ENCODE data around the gene UFC1. TPM values are rescaled to one million over a fixed set of nuclear protein-coding genes. Genes with fewer than 3 reads are reported as not detected.

The UFC1 gene
- total RNA-seq, 2 experiments from 2014 or later: 89.9 to 92.8 TPM

- Mint-ChIP-seq H3K36me3 (peaks cover 34% of the 10 kb centered on the region), H3K9me3 (no peaks in the 10 kb centered on the region), H3K27me3 (no peaks in the 10 kb centered on the region), H3K27ac (peak overlapping the region; percentile 47), H3K4me3 (no peak overlapping the region), H3K4me1 (peaks cover 39% of the 10 kb centered on the region)
- no peak for DNase-seq
Observed at GRCh38 chr1:161172776-161173376, 19.1 kb downstream of the UFC1 start.

DNA sequence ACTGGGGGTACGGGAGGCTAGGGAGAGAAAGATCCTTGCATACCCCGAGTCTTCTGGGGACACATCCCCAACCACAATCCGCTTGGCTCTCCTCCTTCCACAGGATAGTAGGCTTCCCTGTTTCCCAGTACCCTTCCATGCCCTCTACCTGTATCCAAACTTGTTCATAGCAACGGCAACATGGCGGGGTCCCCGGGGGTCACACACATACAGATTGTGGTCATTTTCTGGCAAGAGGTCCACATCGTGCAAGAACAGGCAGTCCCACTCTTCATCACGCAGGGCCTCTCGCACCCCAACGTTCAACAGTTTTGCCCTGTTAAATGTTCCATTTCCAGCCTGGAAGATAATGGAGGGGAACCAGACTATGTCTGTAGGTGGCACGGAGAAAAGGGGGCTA is 19.9 kb downstream of the UFC1 start:
- no peak overlapping the region for H3K4me3 Mint-ChIP-seq
- H3K27ac Mint-ChIP-seq: peak overlapping the region; percentile 15
- H3K27me3 Mint-ChIP-seq: no peaks in the 10 kb centered on the region
- peaks cover 34% of the 10 kb centered on the region for H3K36me3 Mint-ChIP-seq
- H3K4me1 Mint-ChIP-seq: peaks cover 41% of the 10 kb centered on the region
- no peaks in the 10 kb centered on the region for H3K9me3 Mint-ChIP-seq
- DNase-seq: no peak

GRCh38 chr1:161174911-161175310 is 21.1 kb downstream of the UFC1 start:
- peak overlapping the region; percentile 65 for H3K27ac Mint-ChIP-seq
- H3K4me3 Mint-ChIP-seq: peak overlapping the region; percentile 4
- no peaks in the 10 kb centered on the region for H3K9me3 Mint-ChIP-seq
- no peaks in the 10 kb centered on the region for H3K27me3 Mint-ChIP-seq
- no peak for DNase-seq
- peaks cover 33% of the 10 kb centered on the region for H3K36me3 Mint-ChIP-seq
- peaks cover 41% of the 10 kb centered on the region for H3K4me1 Mint-ChIP-seq

DNA sequence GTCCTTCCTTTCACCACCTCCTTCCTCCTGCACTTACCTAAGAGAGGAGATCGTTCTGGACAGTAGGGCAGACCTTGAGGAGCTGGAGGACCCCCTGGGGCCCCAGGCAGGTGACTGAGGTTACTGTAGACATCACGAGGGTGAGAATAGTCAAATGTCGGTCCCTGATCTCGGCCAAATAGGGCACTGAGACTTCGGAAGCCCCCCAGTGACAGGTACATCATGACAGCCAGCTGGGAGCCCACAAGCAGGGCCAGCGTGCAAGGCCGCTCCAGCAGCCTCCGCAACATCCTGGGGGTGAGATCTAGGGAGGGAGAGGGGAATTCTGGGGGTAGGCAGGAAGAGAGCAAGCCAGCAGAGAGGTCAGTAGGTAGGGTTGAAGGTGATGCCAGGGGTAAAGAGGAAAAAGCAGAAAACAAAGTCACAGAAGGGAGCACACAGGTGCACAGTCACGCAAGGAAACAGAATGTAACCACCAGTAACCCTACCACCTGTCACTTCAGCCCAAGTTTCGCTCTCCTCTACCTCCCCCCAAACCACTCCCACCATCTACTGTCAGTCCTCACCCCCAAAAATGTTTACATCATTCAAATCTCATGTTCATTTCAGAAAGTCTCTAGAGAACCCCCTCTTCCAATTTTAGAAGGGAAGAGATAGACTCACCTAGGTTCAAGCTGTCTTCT is 22.1 kb downstream of the UFC1 start:
- peaks cover 49% of the 10 kb centered on the region for H3K4me1 Mint-ChIP-seq
- H3K36me3 Mint-ChIP-seq: peaks cover 33% of the 10 kb centered on the region
- H3K27me3 Mint-ChIP-seq: no peaks in the 10 kb centered on the region
- H3K9me3 Mint-ChIP-seq: no peaks in the 10 kb centered on the region
- peak overlapping the region; percentile 93 for H3K27ac Mint-ChIP-seq
- no peak for DNase-seq
- peak overlapping the region; percentile 96 for H3K4me3 Mint-ChIP-seq

- H3K36me3 Mint-ChIP-seq: peaks cover 31% of the 10 kb centered on the region
- H3K4me3 Mint-ChIP-seq: peak overlapping the region; percentile 96
- H3K9me3 Mint-ChIP-seq: no peaks in the 10 kb centered on the region
- DNase-seq: no peak
- H3K27me3 Mint-ChIP-seq: no peaks in the 10 kb centered on the region
- H3K27ac Mint-ChIP-seq: peak overlapping the region; percentile 93
- peaks cover 51% of the 10 kb centered on the region for H3K4me1 Mint-ChIP-seq
Observed at GRCh38 chr1:161176468-161177111, 22.8 kb downstream of the UFC1 start.

DNA sequence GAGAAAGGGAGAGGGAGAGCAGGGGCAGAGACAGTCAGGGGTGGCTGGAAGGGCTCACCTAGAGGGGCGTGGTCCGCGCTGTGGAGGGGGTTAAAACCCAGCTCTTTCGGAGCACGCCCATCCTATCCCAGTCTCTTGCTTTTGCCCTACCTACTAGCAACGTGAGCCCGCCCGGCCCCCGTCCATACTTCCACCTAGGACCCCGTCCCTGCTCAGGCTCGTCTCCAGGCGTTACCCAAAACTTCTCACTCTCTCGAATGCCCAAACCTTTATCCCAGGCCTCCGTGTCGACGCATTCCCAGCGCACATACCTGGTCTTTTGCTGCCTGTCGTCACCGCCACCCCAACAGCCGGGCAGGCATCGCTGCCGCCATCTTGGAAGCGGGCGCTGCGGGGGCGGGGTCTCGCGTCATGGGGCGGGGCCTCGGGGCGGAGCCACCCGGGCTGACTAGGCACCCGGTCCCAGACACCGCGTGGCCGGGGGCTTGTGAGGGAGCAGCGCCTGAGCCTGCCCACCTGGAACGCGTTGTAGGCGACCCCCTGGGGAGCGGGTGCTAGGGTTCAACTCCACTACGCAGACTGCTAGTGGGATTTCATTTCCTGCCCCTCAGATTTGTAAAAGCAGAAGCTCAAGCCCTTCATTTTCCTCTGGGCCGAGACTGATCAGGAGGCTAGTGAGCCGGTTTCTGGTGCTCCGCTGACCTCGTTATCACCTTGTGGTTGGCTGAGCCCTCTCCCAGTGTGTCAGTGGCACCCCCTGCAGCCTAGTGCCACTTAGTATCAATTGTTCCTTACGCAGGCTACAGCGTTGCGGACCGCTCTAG is 23.5 kb downstream of the UFC1 start, which contains the start of gene B4GALT3:
Gene B4GALT3, minus strand, starts transcription at position 396 of the 824 bp plus-strand sequence. CDS start 1,447 bp downstream, outside the sequence.
- H3K9me3 Mint-ChIP-seq: no peaks in the 10 kb centered on the region
- peak within 1 kb of the TSS; percentile 93 for H3K27ac Mint-ChIP-seq
- peak within 1 kb of the TSS; percentile 96 for H3K4me3 Mint-ChIP-seq
- peaks cover 58% of the 10 kb centered on the region for H3K4me1 Mint-ChIP-seq
- H3K27me3 Mint-ChIP-seq: no peaks in the 10 kb centered on the region
- peaks cover 28% of the 10 kb centered on the region for H3K36me3 Mint-ChIP-seq
- DNase-seq: peak; percentile 96

DNA sequence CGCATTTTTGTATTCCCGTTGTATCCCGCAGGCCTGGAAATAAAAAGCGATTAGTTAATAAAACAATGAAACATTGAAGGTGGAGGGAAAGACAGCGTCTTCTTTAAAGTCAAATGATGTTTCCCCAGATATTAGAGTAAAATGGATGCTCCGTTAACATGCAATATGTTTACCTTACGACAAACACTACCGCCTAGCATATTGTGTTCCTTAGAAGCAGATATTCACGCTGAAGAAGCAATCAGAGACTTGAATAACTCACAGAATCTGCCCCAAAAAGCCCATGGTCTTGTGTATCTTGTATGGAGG is 24.1 kb downstream of the UFC1 start:
- Mint-ChIP-seq H3K36me3 (peaks cover 24% of the 10 kb centered on the region), H3K27ac (peak overlapping the region; percentile 93), H3K4me1 (peaks cover 64% of the 10 kb centered on the region), H3K27me3 (no peaks in the 10 kb centered on the region), H3K4me3 (peak overlapping the region; percentile 96), H3K9me3 (no peaks in the 10 kb centered on the region)
- no peak for DNase-seq

- Mint-ChIP-seq H3K36me3 (peaks cover 15% of the 10 kb centered on the region), H3K27me3 (no peaks in the 10 kb centered on the region), H3K9me3 (no peaks in the 10 kb centered on the region), H3K27ac (peak overlapping the region; percentile 28), H3K4me3 (no peak overlapping the region), H3K4me1 (peaks cover 72% of the 10 kb centered on the region)
- no peak for DNase-seq
Observed at GRCh38 chr1:161179698-161180097, 25.9 kb downstream of the UFC1 start.

GRCh38 chr1:161180639-161181038 is 26.9 kb downstream of the UFC1 start:
- H3K36me3 Mint-ChIP-seq: peaks cover 10% of the 10 kb centered on the region
- DNase-seq: no peak
- H3K4me1 Mint-ChIP-seq: peaks cover 70% of the 10 kb centered on the region
- no peak overlapping the region for H3K4me3 Mint-ChIP-seq
- no peaks in the 10 kb centered on the region for H3K27me3 Mint-ChIP-seq
- H3K9me3 Mint-ChIP-seq: no peaks in the 10 kb centered on the region
- H3K27ac Mint-ChIP-seq: peak overlapping the region; percentile 77

- DNase-seq: peak; percentile 64
- Mint-ChIP-seq H3K9me3 (no peaks in the 10 kb centered on the region), H3K4me3 (peak overlapping the region; percentile 38), H3K27me3 (no peaks in the 10 kb centered on the region), H3K27ac (peak overlapping the region; percentile 93), H3K4me1 (peaks cover 74% of the 10 kb centered on the region), H3K36me3 (peaks cover 3% of the 10 kb centered on the region)
Observed at GRCh38 chr1:161182214-161182613, 28.4 kb downstream of the UFC1 start.

- DNase-seq: peak; percentile 74
- peaks cover 73% of the 10 kb centered on the region for H3K4me1 Mint-ChIP-seq
- peak overlapping the region; percentile 95 for H3K27ac Mint-ChIP-seq
- peaks cover 1% of the 10 kb centered on the region for H3K36me3 Mint-ChIP-seq
- no peaks in the 10 kb centered on the region for H3K27me3 Mint-ChIP-seq
- peak overlapping the region; percentile 68 for H3K4me3 Mint-ChIP-seq
- no peaks in the 10 kb centered on the region for H3K9me3 Mint-ChIP-seq
Observed at GRCh38 chr1:161185282-161185682, 31.5 kb downstream of the UFC1 start.

GRCh38 chr1:161185732-161186311 is 32.0 kb downstream of the UFC1 start:
- Mint-ChIP-seq H3K27ac (peak overlapping the region; percentile 95), H3K9me3 (no peaks in the 10 kb centered on the region), H3K4me1 (peaks cover 68% of the 10 kb centered on the region), H3K4me3 (peak overlapping the region; percentile 68), H3K36me3 (peaks cover 1% of the 10 kb centered on the region), H3K27me3 (no peaks in the 10 kb centered on the region)
- DNase-seq: no peak

DNA sequence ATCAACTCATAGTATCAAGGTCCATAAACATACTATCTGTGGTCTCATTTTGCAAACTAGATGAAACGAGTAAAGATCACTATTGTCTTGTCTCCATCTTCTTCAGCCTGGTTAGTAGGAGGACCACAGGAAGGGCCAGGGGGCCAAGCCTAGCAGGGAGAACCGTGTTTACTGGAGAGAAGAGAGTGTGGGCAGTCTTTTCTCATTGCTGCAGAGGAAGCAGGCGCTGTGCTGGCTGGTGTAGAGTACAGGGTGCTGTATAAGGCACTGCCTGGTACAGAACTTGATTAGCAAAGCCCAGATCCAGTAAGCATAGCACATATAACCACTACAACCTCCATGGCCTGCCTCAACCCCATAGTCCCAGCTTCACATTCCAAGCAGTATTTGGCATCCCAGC is 33.5 kb downstream of the UFC1 start:
- H3K4me3 Mint-ChIP-seq: no peak overlapping the region
- no peaks in the 10 kb centered on the region for H3K9me3 Mint-ChIP-seq
- H3K27me3 Mint-ChIP-seq: no peaks in the 10 kb centered on the region
- peak overlapping the region; percentile 95 for H3K27ac Mint-ChIP-seq
- peaks cover 1% of the 10 kb centered on the region for H3K36me3 Mint-ChIP-seq
- peaks cover 57% of the 10 kb centered on the region for H3K4me1 Mint-ChIP-seq
- DNase-seq: no peak

DNA sequence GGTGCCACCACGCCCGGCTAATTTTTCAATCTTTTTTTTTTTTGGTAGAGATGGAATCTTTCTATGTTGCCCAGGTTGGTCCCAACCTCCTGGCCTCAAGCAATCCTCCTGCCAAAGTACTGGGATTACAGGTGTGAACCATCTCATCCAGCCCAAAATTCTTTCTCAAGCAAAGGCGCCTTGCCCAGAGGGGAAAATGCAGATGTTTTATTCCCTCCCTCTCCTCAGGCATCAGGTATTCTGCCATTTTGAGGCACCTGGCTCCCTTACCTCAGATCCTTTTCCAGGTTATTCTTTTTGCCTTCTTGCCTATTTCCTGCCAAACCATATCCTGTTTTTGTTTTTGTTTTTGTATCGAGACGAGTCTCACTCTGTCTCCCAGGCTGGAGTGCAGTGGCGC is 34.6 kb downstream of the UFC1 start:
- no peaks in the 10 kb centered on the region for H3K36me3 Mint-ChIP-seq
- peaks cover 58% of the 10 kb centered on the region for H3K4me1 Mint-ChIP-seq
- H3K9me3 Mint-ChIP-seq: no peaks in the 10 kb centered on the region
- peak overlapping the region; percentile 50 for H3K27ac Mint-ChIP-seq
- DNase-seq: no peak
- H3K27me3 Mint-ChIP-seq: no peaks in the 10 kb centered on the region
- H3K4me3 Mint-ChIP-seq: no peak overlapping the region

GRCh38 chr1:161189036-161189435 is 35.3 kb downstream of the UFC1 start:
- Mint-ChIP-seq H3K9me3 (no peaks in the 10 kb centered on the region), H3K27me3 (no peaks in the 10 kb centered on the region), H3K36me3 (no peaks in the 10 kb centered on the region), H3K4me3 (no peak overlapping the region), H3K4me1 (peaks cover 54% of the 10 kb centered on the region), H3K27ac (no peak overlapping the region)
- no peak for DNase-seq
